Cardiac muscle cell (in vitro differentiated cells and primary cell): ENCODE measurements around the gene PLCD4. TPM values are rescaled to one million over a fixed set of nuclear protein-coding genes. Genes with fewer than 3 reads are reported as not detected.
A peak's percentile ranks its signal among the peaks of the same experiment; 100 is the strongest.

Experiments
- DNase-seq, 2 donors: peaks; one replicate each; pipeline versions ENCODE4 v3.0.0 to v3.0.0-alpha.2; 2010 to 2017; ENCODE audit warnings: low read depth in 1 of 2, low spot score in 1 of 2
- H3K27ac ChIP-seq: fragments of 200-600 bp; sonication (generic); 2 replicates; pipeline ENCODE4 v1.5.1; 2016
- H3K27me3 ChIP-seq: fragments of 200-600 bp; sonication (generic); 2 replicates; pipeline ENCODE4 v1.6.0; 2016; ENCODE audit warnings: control low read depth
- H3K36me3 ChIP-seq: fragments of 200-600 bp; sonication (generic); 2 replicates; pipeline ENCODE4 v1.5.1; 2016; ENCODE audit warnings: control low read depth
- H3K4me1 ChIP-seq: fragments of 200-600 bp; sonication (generic); 2 replicates; pipeline ENCODE4 v1.8.1; 2017; ENCODE audit warnings: low read depth, mild to moderate bottlenecking, mixed run types
- H3K4me3 ChIP-seq: fragments of 200-600 bp; sonication (generic); 2 replicates; pipeline ENCODE4 v1.5.1; 2016; ENCODE audit warnings: mild to moderate bottlenecking
- H3K9me3 ChIP-seq: fragments of 200-600 bp; sonication (generic); 2 replicates; pipeline ENCODE4 v1.5.1; 2017; ENCODE audit warnings: low read depth, mild to moderate bottlenecking, control low read depth
- CTCF ChIP-seq: IDR thresholded peaks from 2 replicates; pipeline ENCODE4 v1.5.1; 2012; ENCODE audit warnings: low read depth, mild to moderate bottlenecking, low read length
- polyA plus RNA-seq: library from polyadenylated mRNA; unstranded; fragments of >200 nt; fragmentation: Nextera tagmentation; extraction: Ambion mirVana; gene quantifications from 2 replicates; pipeline ENCODE4 v1.2.1, GENCODE V29; 2016
- total RNA-seq: library from RNA; depleted of rRNA; stranded (reverse); fragments of >200 nt; gene quantifications from 2 replicates; pipeline ENCODE4 v1.2.3, GENCODE V29; 2016

PLCD4 gene
- total and polyA plus RNA-seq, 2 experiments from 2014 or later = 1.6 to 3.3 TPM

GRCh38 chr2:218567797-218568189, 39.9 kb upstream of the PLCD4 start:
- H3K9me3 ChIP-seq = no peaks in the 10 kb centered on the region
- H3K4me1 ChIP-seq = peaks cover 13% of the 10 kb centered on the region
- peaks cover 3% of the 10 kb centered on the region for H3K36me3 ChIP-seq
- H3K27me3 ChIP-seq = no peaks in the 10 kb centered on the region
- DNase-seq = no peak
- peak overlapping the region; percentile 84 for H3K27ac ChIP-seq
- peak overlapping the region; percentile 90 for H3K4me3 ChIP-seq
- TF ChIP-seq CTCF = no peak

GRCh38 chr2:218568190-218569037, 39.3 kb upstream of the PLCD4 start, which contains the start of the genes CNOT9 and USP37:
CNOT9 (plus strand) TSS chr2:218568839; CDS start chr2:218568955, 116 bp downstream.
USP37 (minus strand) TSS chr2:218568351; CDS start chr2:218558653, 9,698 bp downstream.
- TF ChIP-seq CTCF = no peak
- Histone ChIP-seq H3K27me3 (no peaks in the 10 kb centered on the region), H3K27ac (peak within 1 kb of the TSS; percentile 89), H3K36me3 (peaks cover 3% of the 10 kb centered on the region), H3K4me3 (peak within 1 kb of the TSS; percentile 90), H3K9me3 (no peaks in the 10 kb centered on the region), H3K4me1 (peaks cover 13% of the 10 kb centered on the region)
- peak; percentile 99 to 100 for DNase-seq

- TF ChIP-seq CTCF = no peak
- Histone ChIP-seq H3K27ac (peak overlapping the region; percentile 89), H3K36me3 (peaks cover 3% of the 10 kb centered on the region), H3K4me1 (peaks cover 13% of the 10 kb centered on the region), H3K27me3 (no peaks in the 10 kb centered on the region), H3K4me3 (peak overlapping the region; percentile 60), H3K9me3 (no peaks in the 10 kb centered on the region)
- peak; percentile 61 to 80 for DNase-seq
These were observed 38.7 kb upstream of the PLCD4 start for GRCh38 chr2:218569038-218569431.

GRCh38 chr2:218569661-218570500, 37.8 kb upstream of the PLCD4 start:
- peak overlapping the region; percentile 60 for H3K4me3 ChIP-seq
- DNase-seq = peak; percentile 2 to 55
- peaks cover 3% of the 10 kb centered on the region for H3K36me3 ChIP-seq
- H3K9me3 ChIP-seq = no peaks in the 10 kb centered on the region
- no peaks in the 10 kb centered on the region for H3K27me3 ChIP-seq
- H3K4me1 ChIP-seq = peaks cover 13% of the 10 kb centered on the region
- TF ChIP-seq CTCF = no peak
- H3K27ac ChIP-seq = peak overlapping the region; percentile 89

GRCh38 chr2:218570850-218571249, 36.8 kb upstream of the PLCD4 start:
- Histone ChIP-seq H3K27ac (peak overlapping the region; percentile 89), H3K4me3 (no peak overlapping the region), H3K27me3 (no peaks in the 10 kb centered on the region), H3K36me3 (no peaks in the 10 kb centered on the region), H3K4me1 (peaks cover 13% of the 10 kb centered on the region), H3K9me3 (no peaks in the 10 kb centered on the region)
- TF ChIP-seq CTCF = no peak
- peak in 1 of 2 donors; percentile 10 for DNase-seq
